Neural crest cell (in vitro differentiated cells): Measurements from ENCODE around the gene SRR. TPM values are rescaled to one million over a fixed set of nuclear protein-coding genes. Genes with fewer than 3 reads are reported as not detected.

Experiments used
- DNase-seq: peaks from one replicate; pipeline ENCODE4 v3.0.0; 2021; ENCODE audit warnings: low read depth, mixed read lengths, low spot score
- H3K27ac Mint-ChIP-seq: one replicate; pipeline ENCODE4 v1.8.0; 2021; ENCODE audit warnings: mild to moderate bottlenecking, mixed read lengths; ENCODE audit not compliant: unreplicated experiment
- H3K27me3 Mint-ChIP-seq: 2 replicates; pipeline ENCODE4 v1.8.0; 2021; ENCODE audit warnings: low read depth, mild to moderate bottlenecking, mixed read lengths
- H3K36me3 Mint-ChIP-seq: 2 replicates; pipeline ENCODE4 v1.8.0; 2021; ENCODE audit warnings: low read depth, mild to moderate bottlenecking, mixed read lengths
- H3K4me1 Mint-ChIP-seq: 2 replicates; pipeline ENCODE4 v1.8.0; 2021; ENCODE audit warnings: mixed read lengths
- H3K4me3 Mint-ChIP-seq: one replicate; pipeline ENCODE4 v1.8.0; 2021; ENCODE audit warnings: mild to moderate bottlenecking, mixed read lengths
- H3K9me3 Mint-ChIP-seq: 2 replicates; pipeline ENCODE4 v1.8.0; 2021; ENCODE audit warnings: mixed read lengths
- CTCF ChIP-seq: fragments of 200-600 bp; sonication (generic); conservative IDR thresholded peaks from 2 replicates; pipeline ENCODE4 v1.5.0; 2021; ENCODE audit warnings: antibody characterized with exemption, mild to moderate bottlenecking
- total RNA-seq: library from RNA; stranded (reverse); gene quantifications from 2 replicates; pipeline ENCODE4 v1.2.1, GENCODE V29; 2021

The SRR gene
- total RNA-seq, 1 donor from 2014 or later, result 35.7 TPM

- no peaks in the 10 kb centered on the region for H3K36me3 Mint-ChIP-seq
- H3K4me1 Mint-ChIP-seq, result peaks cover 11% of the 10 kb centered on the region
- no peaks in the 10 kb centered on the region for H3K9me3 Mint-ChIP-seq
- no peak for TF ChIP-seq CTCF
- no peak overlapping the region for H3K4me3 Mint-ChIP-seq
- H3K27ac Mint-ChIP-seq, result peak overlapping the region; percentile 78
- H3K27me3 Mint-ChIP-seq, result no peaks in the 10 kb centered on the region
- DNase-seq, result no peak
Measured at GRCh38 chr17:2369039-2369438, 65.3 kb downstream of the SRR start.

GRCh38 chr17:2369551-2370210, 65.9 kb downstream of the SRR start:
- Mint-ChIP-seq H3K4me1 (peaks cover 14% of the 10 kb centered on the region), H3K27ac (peak overlapping the region; percentile 81), H3K9me3 (no peaks in the 10 kb centered on the region), H3K36me3 (no peaks in the 10 kb centered on the region), H3K27me3 (no peaks in the 10 kb centered on the region), H3K4me3 (no peak overlapping the region)
- DNase-seq, result no peak
- TF ChIP-seq CTCF, result no peak

GRCh38 chr17:2370211-2370589, 66.5 kb downstream of the SRR start:
- no peak for DNase-seq
- Mint-ChIP-seq H3K4me3 (no peak overlapping the region), H3K27ac (peak overlapping the region; percentile 81), H3K9me3 (no peaks in the 10 kb centered on the region), H3K27me3 (no peaks in the 10 kb centered on the region), H3K4me1 (peaks cover 19% of the 10 kb centered on the region), H3K36me3 (no peaks in the 10 kb centered on the region)
- TF ChIP-seq CTCF, result no peak

- no peak for DNase-seq
- TF ChIP-seq CTCF, result no peak
- H3K4me3 Mint-ChIP-seq, result no peak overlapping the region
- no peak overlapping the region for H3K27ac Mint-ChIP-seq
- no peaks in the 10 kb centered on the region for H3K9me3 Mint-ChIP-seq
- H3K27me3 Mint-ChIP-seq, result no peaks in the 10 kb centered on the region
- H3K4me1 Mint-ChIP-seq, result peaks cover 20% of the 10 kb centered on the region
- H3K36me3 Mint-ChIP-seq, result no peaks in the 10 kb centered on the region
Measured at GRCh38 chr17:2371183-2372130, 67.7 kb downstream of the SRR start.

GRCh38 chr17:2372180-2372579, 68.4 kb downstream of the SRR start:
- Mint-ChIP-seq H3K27ac (no peak overlapping the region), H3K36me3 (no peaks in the 10 kb centered on the region), H3K4me1 (peaks cover 16% of the 10 kb centered on the region), H3K9me3 (no peaks in the 10 kb centered on the region), H3K27me3 (no peaks in the 10 kb centered on the region), H3K4me3 (no peak overlapping the region)
- no peak for DNase-seq
- TF ChIP-seq CTCF, result no peak
